Endodermal cell (in vitro differentiated cells): ENCODE measurements around the gene NEDD8. TPM values are rescaled to one million over a fixed set of nuclear protein-coding genes. Genes with fewer than 3 reads are reported as not detected.
"Not testable (repeated sequence)": the region's sequence is repeated elsewhere in the genome, so short reads cannot be mapped to it uniquely, and the experiment has no call there.

Source experiments
- DNase-seq: peaks from one replicate; pipeline ENCODE4 v3.0.0-alpha.2; 2017
- H3K27ac ChIP-seq: 2 replicates; pipeline ENCODE4 v1.5.1; 2013; ENCODE audit warnings: mild to moderate bottlenecking, low read depth, low read length, moderate library complexity
- H3K27me3 ChIP-seq: 2 replicates; pipeline ENCODE4 v1.6.1; 2013; ENCODE audit warnings: mild to moderate bottlenecking, low read length, moderate library complexity; ENCODE audit not compliant: insufficient read depth, control insufficient read depth, poor library complexity, severe bottlenecking
- H3K36me3 ChIP-seq: 2 replicates; pipeline ENCODE4 v1.7.0; 2013; ENCODE audit warnings: mild to moderate bottlenecking, low read length, moderate library complexity; ENCODE audit not compliant: control insufficient read depth, insufficient read depth
- H3K4me1 ChIP-seq: one replicate; pipeline ENCODE4 v1.7.0; 2013; ENCODE audit warnings: low read length; ENCODE audit not compliant: control insufficient read depth, insufficient read depth
- H3K4me3 ChIP-seq: 2 replicates; pipeline ENCODE4 v1.5.1; 2013; ENCODE audit warnings: mild to moderate bottlenecking, low read length, moderate library complexity
- H3K9ac ChIP-seq: 2 replicates; pipeline ENCODE4 v1.6.1; 2013; ENCODE audit warnings: mild to moderate bottlenecking, low read length, moderate library complexity; ENCODE audit not compliant: poor library complexity, severe bottlenecking; ENCODE audit errors: extremely low read depth
- H3K9me3 ChIP-seq: 2 replicates; pipeline ENCODE4 v1.6.1; 2013; ENCODE audit warnings: mild to moderate bottlenecking, low read length, moderate library complexity; ENCODE audit not compliant: control insufficient read depth
- H3K27ac Mint-ChIP-seq: 2 replicates; pipeline ENCODE4 v1.8.0; 2020; ENCODE audit warnings: mixed read lengths
- H3K27me3 Mint-ChIP-seq: 2 replicates; pipeline ENCODE4 v1.8.0; 2021; ENCODE audit warnings: mild to moderate bottlenecking, mixed read lengths; ENCODE audit not compliant: insufficient read depth
- H3K36me3 Mint-ChIP-seq: 2 replicates; pipeline ENCODE4 v1.8.0; 2020; ENCODE audit warnings: low read depth, mixed read lengths
- H3K4me1 Mint-ChIP-seq: 2 replicates; pipeline ENCODE4 v1.8.0; 2020; ENCODE audit warnings: mixed read lengths
- H3K4me3 Mint-ChIP-seq: 2 replicates; pipeline ENCODE4 v1.8.0; 2020; ENCODE audit warnings: mild to moderate bottlenecking, moderate library complexity, mixed read lengths
- H3K9me3 Mint-ChIP-seq: 2 replicates; pipeline ENCODE4 v1.8.0; 2020; ENCODE audit warnings: mild to moderate bottlenecking, mixed read lengths
- CTCF ChIP-seq: fragments of 200-600 bp; sonication (generic); conservative IDR thresholded peaks from 2 replicates; pipeline ENCODE4 v1.5.0; 2021; ENCODE audit warnings: antibody characterized with exemption, mild to moderate bottlenecking
- WGBS, 2 experiments: methylation state at CpG; one replicate each; pipeline versions ENCODE4 v1.1.5 to v1.1.7; 2013; ENCODE audit warnings: missing lambda C conversion rate in 2 of 2, mixed read lengths in 1 of 2; ENCODE audit not compliant: insufficient coverage in 1 of 2, insufficient read length in 1 of 2; 5-methylcytosine and 5-hydroxymethylcytosine counted together
- total RNA-seq, 2 donors: library from RNA; stranded (reverse); fragmentation: NEBNext Ultra II Directional in 1 of 2; extraction: Animal tissue kit (Norgen Biotek cat#: 25700) in 1 of 2; gene quantifications; 2 replicates in 1 of 2; 3 replicates in 1 of 2; pipeline ENCODE4 v1.2.1, GENCODE V29; 2021

The NEDD8 gene
- total RNA-seq, 2 donors from 2014 or later, result 210 to 267 TPM

DNA sequence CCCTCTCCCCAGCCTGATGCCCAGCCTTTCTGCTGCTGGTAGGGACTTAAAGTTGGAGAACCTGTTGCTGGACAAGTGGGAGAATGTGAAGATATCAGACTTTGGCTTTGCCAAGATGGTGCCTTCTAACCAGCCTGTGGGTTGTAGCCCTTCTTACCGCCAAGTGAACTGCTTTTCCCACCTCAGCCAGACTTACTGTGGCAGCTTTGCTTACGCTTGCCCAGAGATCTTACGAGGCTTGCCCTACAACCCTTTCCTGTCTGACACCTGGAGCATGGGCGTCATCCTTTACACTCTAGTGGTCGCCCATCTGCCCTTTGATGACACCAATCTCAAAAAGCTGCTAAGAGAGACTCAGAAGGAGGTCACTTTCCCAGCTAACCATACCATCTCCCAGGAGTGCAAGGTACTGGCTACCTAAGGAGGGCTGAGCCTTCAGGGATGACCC is 25.0 kb downstream of the NEDD8 start:
- no peaks in the 10 kb centered on the region for H3K27me3 Mint-ChIP-seq
- TF ChIP-seq CTCF, result no peak
- no peak overlapping the region for H3K9ac ChIP-seq
- H3K4me3 ChIP-seq, result no peak overlapping the region
- H3K4me1 ChIP-seq, result no peaks in the 10 kb centered on the region
- no peak overlapping the region for H3K4me3 Mint-ChIP-seq
- H3K9me3 Mint-ChIP-seq, result peaks cover 12% of the 10 kb centered on the region
- H3K36me3 Mint-ChIP-seq, result peaks cover 81% of the 10 kb centered on the region
- H3K27me3 ChIP-seq, result no peaks in the 10 kb centered on the region
- DNase-seq, result no peak
- no peak overlapping the region for H3K27ac Mint-ChIP-seq
- no peaks in the 10 kb centered on the region for H3K4me1 Mint-ChIP-seq
- H3K36me3 ChIP-seq, result peaks cover 67% of the 10 kb centered on the region
- H3K9me3 ChIP-seq, result peaks cover 12% of the 10 kb centered on the region
- H3K27ac ChIP-seq, result no peak overlapping the region
- WGBS, 2 experiments, result 88 to 92% methylated on average over 4 to 5 of the region's 5 CpGs

- no peak for TF ChIP-seq CTCF
- Mint-ChIP-seq H3K9me3 (peaks cover 19% of the 10 kb centered on the region), H3K4me3 (no peak overlapping the region), H3K27ac (no peak overlapping the region), H3K36me3 (peaks cover 84% of the 10 kb centered on the region), H3K4me1 (no peaks in the 10 kb centered on the region), H3K27me3 (no peaks in the 10 kb centered on the region)
- Histone ChIP-seq H3K27me3 (no peaks in the 10 kb centered on the region), H3K9ac (no peak overlapping the region), H3K4me1 (no peaks in the 10 kb centered on the region), H3K36me3 (peaks cover 68% of the 10 kb centered on the region), H3K27ac (no peak overlapping the region), H3K4me3 (no peak overlapping the region), H3K9me3 (peaks cover 18% of the 10 kb centered on the region)
- WGBS, 2 experiments, result 93 to 99% methylated on average over 7 to 11 of the region's 11 CpGs
- DNase-seq, result no peak
Observed at GRCh38 chr14:24206260-24207103, 25.7 kb downstream of the NEDD8 start.

DNA sequence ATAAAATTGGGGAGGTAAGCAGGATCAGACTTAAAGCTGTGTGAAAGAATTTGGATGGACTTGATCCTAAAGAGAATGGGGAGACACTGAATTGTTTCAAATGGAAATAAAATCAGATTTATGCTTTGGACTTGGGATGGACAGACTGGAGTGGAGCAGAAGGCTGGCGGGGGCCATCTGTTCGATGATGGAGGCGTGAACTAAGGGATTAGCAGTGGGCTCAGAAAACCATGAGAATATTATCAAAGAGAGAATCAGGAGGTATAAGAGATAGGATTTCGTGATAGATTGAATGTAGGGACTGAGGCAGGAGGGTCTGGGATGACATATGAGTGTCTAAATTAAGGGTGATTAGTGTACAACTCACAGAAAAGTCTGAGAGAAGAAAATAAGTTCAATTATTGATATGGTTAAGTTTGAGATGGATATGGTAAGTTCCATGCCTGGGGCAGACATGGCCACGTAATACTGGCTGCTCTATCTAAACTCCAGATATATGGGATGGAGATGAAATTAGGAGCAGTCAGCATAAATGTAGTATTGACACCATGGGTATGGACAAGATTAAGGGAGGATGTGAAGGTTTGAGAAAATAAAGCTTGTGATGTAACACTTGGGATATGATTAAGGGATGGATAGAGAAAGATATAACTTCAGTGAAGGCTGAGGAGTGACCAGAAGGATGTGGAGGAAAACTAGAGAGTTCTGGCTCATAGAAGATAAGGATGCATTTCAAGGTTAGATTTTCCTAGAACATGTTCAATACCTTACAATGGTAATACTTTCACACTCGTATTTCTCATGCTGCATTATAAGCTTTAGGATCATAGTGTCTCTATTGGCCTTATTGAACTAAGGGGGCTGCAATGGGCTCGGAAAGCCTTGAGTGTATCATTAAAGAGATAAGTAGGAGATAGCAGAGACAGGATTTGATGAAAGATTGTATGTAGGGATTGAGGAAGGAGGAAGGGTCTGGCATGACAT is 27.7 kb downstream of the NEDD8 start:
- no peak overlapping the region for H3K27ac Mint-ChIP-seq
- peaks cover 81% of the 10 kb centered on the region for H3K36me3 Mint-ChIP-seq
- DNase-seq, result no peak
- WGBS, 2 experiments, result 95 to 99% methylated on average over 7 of the region's 7 CpGs
- no peaks in the 10 kb centered on the region for H3K27me3 ChIP-seq
- no peaks in the 10 kb centered on the region for H3K4me1 Mint-ChIP-seq
- no peak overlapping the region for H3K4me3 ChIP-seq
- H3K27ac ChIP-seq, result no peak overlapping the region
- no peaks in the 10 kb centered on the region for H3K4me1 ChIP-seq
- H3K9me3 ChIP-seq, result peaks cover 23% of the 10 kb centered on the region
- TF ChIP-seq CTCF, result no peak
- H3K27me3 Mint-ChIP-seq, result no peaks in the 10 kb centered on the region
- H3K36me3 ChIP-seq, result peaks cover 60% of the 10 kb centered on the region
- peaks cover 32% of the 10 kb centered on the region for H3K9me3 Mint-ChIP-seq
- H3K9ac ChIP-seq, result no peak overlapping the region
- H3K4me3 Mint-ChIP-seq, result no peak overlapping the region

GRCh38 chr14:24203249-24203886 is 28.8 kb downstream of the NEDD8 start:
- Histone ChIP-seq H3K36me3 (peaks cover 61% of the 10 kb centered on the region), H3K9me3 (peaks cover 23% of the 10 kb centered on the region), H3K4me3 (peak overlapping the region; percentile 24)
- Mint-ChIP-seq H3K36me3 (peaks cover 84% of the 10 kb centered on the region), H3K9me3 (peaks cover 32% of the 10 kb centered on the region)
- not testable (repeated sequence) for H3K27ac Mint-ChIP-seq, H3K9ac ChIP-seq, H3K4me1 ChIP-seq, H3K27me3 ChIP-seq, H3K4me1 Mint-ChIP-seq, H3K4me3 Mint-ChIP-seq, H3K27ac ChIP-seq, H3K27me3 Mint-ChIP-seq, DNase-seq
- WGBS, 2 experiments, result 91 to 98% methylated on average over 10 to 15 of the region's 16 CpGs
